Measurements from ENCODE around the gene ARID1B. TPM values are rescaled to one million over a fixed set of nuclear protein-coding genes. Genes with fewer than 3 reads are reported as not detected.

Gene ARID1B
- total and polyA plus RNA-seq, 2 of the 4 experiments (the other 2 are of a cell fraction) = 14.5 to 20.1 TPM

GRCh38 chr6:157167837-157168236 is 390.7 kb downstream of the ARID1B start:
- DNase-seq (no peak), ATAC-seq (ENCODE audit: low read depth) (no peak)
- intact Hi-C loops (cut with micrococcal nuclease) (no loop called here), in situ Hi-C loops (cut with MboI; ENCODE audit: low sequenced_read_pairs) (no loop called here), dilution Hi-C loops (cut with HindIII; ENCODE audit: low sequenced_read_pairs, unreplicated experiment) (no loop called here)
- Histone ChIP-seq H2BK20ac (ENCODE audit: low read depth, low read length) (no peak overlapping the region), H3K9me3 (ENCODE audit: control insufficient read depth, insufficient read depth, low read length) (no peaks in the 10 kb centered on the region), H3K4ac (ENCODE audit: low read depth, low read length) (no peak overlapping the region), H3K56ac (ENCODE audit: extremely low read depth, insufficient read depth, low read length) (no peak overlapping the region), H2BK5ac (ENCODE audit: low read depth, low read length, poor library complexity, severe bottlenecking) (no peak overlapping the region), H3K23ac (ENCODE audit: low read depth, low read length) (no peak overlapping the region), H2AK9ac (replicated peaks; ENCODE audit: low read depth, low read length, poor library complexity) (no peak overlapping the region), H2AK5ac (ENCODE audit: low read depth, low read length) (no peak overlapping the region), H3K18ac (ENCODE audit: low read depth, low read length) (no peak overlapping the region), H2BK15ac (ENCODE audit: low read depth, low read length) (no peak overlapping the region), H3K9ac (ENCODE audit: low read depth, low read length) (no peak overlapping the region), H4K8ac (ENCODE audit: low read depth in 2 of 2, low read length in 2 of 2) (no peak overlapping the region), H2BK120ac (ENCODE audit: low read depth, low read length) (no peak overlapping the region), H3K36me3 (ENCODE audit: control insufficient read depth, insufficient read depth, low read length) (peaks cover 20% of the 10 kb centered on the region), H3K9me1 (ENCODE audit: insufficient read depth, low read length) (peaks cover 5% of the 10 kb centered on the region; the same call in 1 of the 2 replicates), H3K27ac (ENCODE audit: insufficient read depth, low read length) (no peak overlapping the region), H3K79me1 (ENCODE audit: low read depth in 1 of 2, low read length in 2 of 2) (peaks cover 3 to 11% of the 10 kb centered on the region in 2 experiments; a peak in 1 of 4 replicates), H4K91ac (ENCODE audit: insufficient read depth, low read depth, low read length) (no peak overlapping the region), H2AFZ (replicated peaks; ENCODE audit: low read length, poor library complexity) (no peak overlapping the region), H4K5ac (ENCODE audit: low read depth, low read length) (no peak overlapping the region), H3K14ac (replicated peaks; ENCODE audit: low read depth, low read length) (no peak overlapping the region), H3K27me3 (ENCODE audit: control insufficient read depth, insufficient read depth, low read length) (no peaks in the 10 kb centered on the region), H3K4me1 (ENCODE audit: control insufficient read depth, insufficient read depth, low read length) (peaks cover 4% of the 10 kb centered on the region; the same call in 1 of the 2 replicates), H3K4me2 (ENCODE audit: low read depth, low read length) (no peak overlapping the region), H4K20me1 (ENCODE audit: insufficient read depth, low read length) (no peaks in the 10 kb centered on the region), H3K4me3 (ENCODE audit: insufficient read depth, low read depth, low read length) (no peak overlapping the region)
- no peak for TF ChIP-seq RCOR1 (IDR thresholded peaks at IDR 0.05; ENCODE audit: insufficient replicate concordance, low read length)
- no peak for TF ChIP-seq CEBPB (IDR thresholded peaks at IDR 0.05; ENCODE audit: low read depth, low read length)
- TF ChIP-seq NFE2L2 (IDR thresholded peaks at IDR 0.05; ENCODE audit: low read depth, low read length) = no peak
- TF ChIP-seq BHLHE40 (IDR thresholded peaks at IDR 0.05; ENCODE audit: low read depth, low read length) = no peak
- no peak for TF ChIP-seq FOS (IDR thresholded peaks at IDR 0.05; ENCODE audit: low read depth, low read length)
- no peak for TF ChIP-seq MXI1 (IDR thresholded peaks at IDR 0.05; ENCODE audit: borderline replicate concordance, low read depth, low read length)
- no peak for TF ChIP-seq MAFK (IDR thresholded peaks at IDR 0.05; ENCODE audit: low read depth, low read length)
- TF ChIP-seq CHD1 (IDR thresholded peaks at IDR 0.05; ENCODE audit: low read depth, low read length) = no peak
- TF ChIP-seq RFX5 (IDR thresholded peaks at IDR 0.05; ENCODE audit: low read depth, low read length) = no peak
- no peak for TF ChIP-seq MAZ (IDR thresholded peaks at IDR 0.05; ENCODE audit: borderline replicate concordance, low read depth, low read length)
- ChIA-PET CTCF (no interaction called here), POLR2A (ENCODE audit: unreplicated experiment) (no interaction called here)
- 96% methylated on average over 4 of the region's 12 CpGs; no CpG with 5 or more reads in 1 of the 2 experiments for WGBS, 2 experiments (ENCODE audit: extremely low coverage in 2 of 2, insufficient read length in 1 of 2)
- BruUV-seq (replicated peaks) = no TSS peak

All from IMR-90 (cell line).